Calu3 (cell line): Measurements from ENCODE around the gene TRPV4. TPM values are rescaled to one million over a fixed set of nuclear protein-coding genes. Genes with fewer than 3 reads are reported as not detected.
A peak's percentile ranks its signal among the peaks of the same experiment; 100 is the strongest.

Experiments
- BruUV-seq: library from RNA; stranded (reverse); fragments of 400-500 nt; replicated peaks from 2 replicates; lab custom pipeline; 2021; lab: Mats Ljungman, UMichigan
- CTCF ChIA-PET: fragments of 300-600 bp; sonication (Branson Sonifier 250); formaldehyde crosslinking; loops from one replicate; lab custom pipeline; 2022; ENCODE audit warnings: antibody characterized with exemption; lab: Charles Lee
- DNase-seq: peaks from one replicate; pipeline ENCODE4 v3.0.0; 2022
- H3K27ac Mint-ChIP-seq: one replicate; pipeline ENCODE4 v1.8.0; 2022; ENCODE audit warnings: mixed read lengths; ENCODE audit not compliant: unreplicated experiment
- H3K27me3 Mint-ChIP-seq: one replicate; pipeline ENCODE4 v1.8.0; 2022; ENCODE audit warnings: mixed read lengths; ENCODE audit not compliant: unreplicated experiment
- H3K36me3 Mint-ChIP-seq: one replicate; pipeline ENCODE4 v1.8.0; 2022; ENCODE audit warnings: mild to moderate bottlenecking, moderate library complexity, mixed read lengths; ENCODE audit not compliant: insufficient read depth, unreplicated experiment
- H3K4me1 Mint-ChIP-seq: one replicate; pipeline ENCODE4 v1.8.0; 2022; ENCODE audit warnings: mild to moderate bottlenecking, low read depth, mixed read lengths; ENCODE audit not compliant: unreplicated experiment
- H3K4me3 Mint-ChIP-seq: one replicate; pipeline ENCODE4 v1.8.0; 2022; ENCODE audit warnings: mild to moderate bottlenecking, low read depth, moderate library complexity, mixed read lengths; ENCODE audit not compliant: unreplicated experiment
- H3K9me3 Mint-ChIP-seq: one replicate; pipeline ENCODE4 v1.8.0; 2022; ENCODE audit warnings: low read depth, mixed read lengths; ENCODE audit not compliant: unreplicated experiment
- intact Hi-C: fragments of 100-400 bp; cut with micrococcal nuclease; formaldehyde crosslinking; loops from one replicate; pipeline ENCODE4 v1.10.0; 2022; ENCODE audit not compliant: unreplicated experiment
- total RNA-seq: library from RNA; stranded (reverse); gene quantifications from 2 replicates; pipeline ENCODE4 v1.2.3, GENCODE V29; 2022
- TF ChIP-seq, protein P1 (sequence below): fragments of 200-600 bp; IDR thresholded peaks from one replicate; pipeline ENCODE4 v1.8.0; 2022; ENCODE audit warnings: antibody characterized with exemption; ENCODE audit not compliant: unreplicated experiment

The TRPV4 gene
- total RNA-seq, 1 experiment from 2014 or later: 25.3 TPM

DNA sequence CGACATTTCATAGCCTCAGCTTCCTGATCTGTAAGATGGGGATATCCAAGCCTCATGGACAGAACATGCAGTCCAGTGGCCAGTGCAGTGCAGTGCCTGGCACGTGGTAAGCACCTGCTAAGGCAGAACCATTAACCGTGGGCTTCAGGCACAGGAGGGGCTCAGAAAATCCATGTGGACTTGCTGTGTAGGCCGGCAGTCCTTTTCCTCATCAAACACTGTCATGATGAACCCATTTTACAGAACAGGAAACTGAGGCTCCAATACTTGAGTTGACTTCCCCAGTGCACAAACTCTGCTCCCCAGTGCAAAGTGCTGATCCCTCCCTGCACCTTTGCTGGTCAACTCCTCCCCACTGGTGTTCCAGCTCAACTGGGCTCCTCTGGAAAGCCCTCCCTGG, 18.0 kb downstream of the TRPV4 start:
- TF ChIP-seq, protein P1, sequence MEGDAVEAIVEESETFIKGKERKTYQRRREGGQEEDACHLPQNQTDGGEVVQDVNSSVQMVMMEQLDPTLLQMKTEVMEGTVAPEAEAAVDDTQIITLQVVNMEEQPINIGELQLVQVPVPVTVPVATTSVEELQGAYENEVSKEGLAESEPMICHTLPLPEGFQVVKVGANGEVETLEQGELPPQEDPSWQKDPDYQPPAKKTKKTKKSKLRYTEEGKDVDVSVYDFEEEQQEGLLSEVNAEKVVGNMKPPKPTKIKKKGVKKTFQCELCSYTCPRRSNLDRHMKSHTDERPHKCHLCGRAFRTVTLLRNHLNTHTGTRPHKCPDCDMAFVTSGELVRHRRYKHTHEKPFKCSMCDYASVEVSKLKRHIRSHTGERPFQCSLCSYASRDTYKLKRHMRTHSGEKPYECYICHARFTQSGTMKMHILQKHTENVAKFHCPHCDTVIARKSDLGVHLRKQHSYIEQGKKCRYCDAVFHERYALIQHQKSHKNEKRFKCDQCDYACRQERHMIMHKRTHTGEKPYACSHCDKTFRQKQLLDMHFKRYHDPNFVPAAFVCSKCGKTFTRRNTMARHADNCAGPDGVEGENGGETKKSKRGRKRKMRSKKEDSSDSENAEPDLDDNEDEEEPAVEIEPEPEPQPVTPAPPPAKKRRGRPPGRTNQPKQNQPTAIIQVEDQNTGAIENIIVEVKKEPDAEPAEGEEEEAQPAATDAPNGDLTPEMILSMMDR: no peak
- no peak for DNase-seq
- H3K9me3 Mint-ChIP-seq: no peaks in the 10 kb centered on the region
- no peak overlapping the region for H3K4me3 Mint-ChIP-seq
- H3K27me3 Mint-ChIP-seq: no peaks in the 10 kb centered on the region
- H3K27ac Mint-ChIP-seq: no peak overlapping the region
- intact Hi-C loops: no loop called here
- CTCF ChIA-PET: no interaction called here
- BruUV-seq: no TSS peak
- H3K36me3 Mint-ChIP-seq: no peaks in the 10 kb centered on the region
- peaks cover 8% of the 10 kb centered on the region for H3K4me1 Mint-ChIP-seq

DNA sequence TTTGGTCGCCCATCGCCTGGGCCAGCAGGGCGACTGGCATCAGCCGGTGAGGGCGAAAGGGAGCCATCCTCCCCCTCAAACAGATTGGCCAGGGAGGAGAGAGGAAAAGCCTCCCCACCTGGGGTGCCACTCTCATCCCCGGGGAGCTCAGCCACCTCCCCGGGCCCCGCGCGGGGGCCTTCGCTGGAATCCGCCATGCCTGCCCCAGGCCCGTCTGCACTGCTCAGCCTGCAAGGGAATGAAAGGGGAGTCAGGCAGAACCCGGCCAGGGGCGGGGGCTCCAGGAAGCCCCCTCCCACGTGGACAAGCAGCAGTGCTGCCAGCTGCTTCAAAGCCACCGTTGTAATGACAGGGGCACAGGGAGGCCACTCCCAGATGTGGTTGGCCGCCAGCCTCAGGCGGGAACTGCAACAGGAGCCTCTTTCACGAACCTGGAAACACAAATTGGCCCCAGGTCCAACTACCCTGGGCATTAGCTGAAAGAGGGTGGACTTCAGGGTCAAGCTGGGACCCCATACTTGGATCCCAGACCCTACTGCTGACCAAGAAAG, 18.5 kb downstream of the TRPV4 start:
- no peak for DNase-seq
- Mint-ChIP-seq H3K36me3 (no peaks in the 10 kb centered on the region), H3K27ac (no peak overlapping the region), H3K9me3 (no peaks in the 10 kb centered on the region), H3K27me3 (no peaks in the 10 kb centered on the region), H3K4me1 (peaks cover 8% of the 10 kb centered on the region), H3K4me3 (no peak overlapping the region)
- intact Hi-C loops: no loop called here
- CTCF ChIA-PET: no interaction called here
- no TSS peak for BruUV-seq
- TF ChIP-seq, protein P1: no peak

DNA sequence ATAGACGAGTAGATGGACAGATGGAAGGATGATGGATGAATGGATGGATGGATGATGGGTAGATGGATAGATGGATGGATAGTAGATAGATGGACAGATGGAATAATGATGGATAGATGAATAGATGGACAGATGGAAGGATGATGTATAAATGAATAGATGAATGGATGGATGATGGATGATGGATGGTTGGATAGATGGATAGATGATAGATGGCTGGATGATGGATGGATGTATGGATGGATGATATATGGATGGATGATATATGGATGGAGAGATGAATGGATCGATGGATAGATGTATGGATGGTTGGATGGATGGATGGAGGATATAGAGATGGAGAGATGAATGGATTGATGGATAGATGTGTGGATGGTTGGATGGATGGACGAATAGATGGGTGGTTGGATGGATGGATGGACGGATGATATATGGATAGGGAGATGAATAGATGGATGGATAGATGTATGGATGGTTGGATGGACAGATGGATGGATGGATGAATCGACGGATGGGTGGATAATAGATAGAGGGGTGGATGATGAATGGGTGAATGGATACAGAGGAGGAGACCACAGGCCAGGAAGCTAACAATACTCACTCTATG, 19.3 kb downstream of the TRPV4 start:
- Mint-ChIP-seq H3K27ac (no peak overlapping the region), H3K4me1 (peaks cover 4% of the 10 kb centered on the region)

DNA sequence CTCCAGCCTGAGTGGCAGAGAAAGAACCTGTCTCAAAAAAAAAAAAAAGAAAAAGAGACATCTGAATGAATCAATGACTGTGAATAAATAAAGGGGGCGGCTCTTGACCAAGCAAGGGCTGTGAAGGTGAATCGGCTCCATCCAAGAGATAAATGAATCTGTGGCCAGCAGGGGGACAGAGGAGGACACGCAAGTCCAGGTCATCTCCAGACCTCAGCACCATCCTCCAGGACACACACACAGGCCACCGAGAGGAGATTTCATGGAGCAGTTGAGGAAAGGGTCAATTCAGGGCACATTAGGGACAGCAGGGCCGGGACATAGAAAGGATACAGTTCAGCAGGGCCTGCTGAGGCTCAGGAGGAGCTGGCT, 21.6 kb downstream of the TRPV4 start:
- H3K36me3 Mint-ChIP-seq: no peaks in the 10 kb centered on the region
- H3K9me3 Mint-ChIP-seq: no peaks in the 10 kb centered on the region
- TF ChIP-seq, protein P1: peak; percentile 26
- no peaks in the 10 kb centered on the region for H3K4me1 Mint-ChIP-seq
- CTCF ChIA-PET: interaction anchor here (1.0 kb wide), 1 partner anchor 33 kb away, joined by 3 read pairs; no protein-coding TSS in a partner anchor
- intact Hi-C loops: no loop called here
- DNase-seq: no peak
- no TSS peak for BruUV-seq
- no peaks in the 10 kb centered on the region for H3K27me3 Mint-ChIP-seq
- no peak overlapping the region for H3K4me3 Mint-ChIP-seq
- no peak overlapping the region for H3K27ac Mint-ChIP-seq

More for the DNA sequence above, 19.3 kb downstream of the TRPV4 start:
- no peak for DNase-seq
- no TSS peak for BruUV-seq
- Mint-ChIP-seq H3K9me3 (no peaks in the 10 kb centered on the region), H3K27me3 (no peaks in the 10 kb centered on the region), H3K4me3 (no peak overlapping the region), H3K36me3 (no peaks in the 10 kb centered on the region)
- intact Hi-C loops: no loop called here
- CTCF ChIA-PET: no interaction called here
- TF ChIP-seq, protein P1: no peak
